ENCODE results near the gene TMPRSS2.

DNA sequence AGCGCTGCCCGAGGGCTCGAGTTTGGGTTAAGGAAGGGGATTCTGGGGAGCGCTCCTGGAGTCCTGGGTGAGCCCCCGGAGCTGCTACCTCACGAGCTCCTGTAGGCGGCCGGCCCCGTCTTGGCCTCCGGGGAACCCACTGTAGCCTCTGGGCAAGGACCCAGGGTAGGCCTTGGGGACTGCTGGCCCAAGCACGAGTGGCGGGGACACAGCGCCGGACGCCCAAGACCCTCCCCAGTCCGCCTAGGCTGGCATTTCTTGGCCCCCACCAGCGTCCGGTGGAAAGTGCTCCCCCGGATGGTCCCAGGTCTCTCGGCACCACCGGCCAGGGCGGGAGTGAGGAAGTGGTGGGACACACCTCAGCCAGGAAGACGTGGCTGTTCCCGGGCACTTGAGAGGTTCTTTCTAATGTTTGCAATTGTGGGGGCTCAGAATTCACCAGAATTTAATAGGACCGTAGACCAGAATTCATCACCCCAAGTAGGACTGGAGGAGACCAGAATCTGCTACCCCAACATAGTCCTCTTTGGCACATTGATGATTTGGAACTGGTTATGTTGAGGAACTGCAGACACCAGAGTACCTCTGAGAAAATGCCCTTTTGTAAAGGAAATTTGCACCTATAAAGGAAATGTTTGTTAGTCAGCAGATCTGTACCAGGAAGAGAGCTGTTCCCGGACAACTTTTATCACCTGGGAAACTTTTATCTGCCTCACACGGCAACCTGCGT is 622 bp upstream of the TMPRSS2 start:
- TF ChIP-seq, protein P1, sequence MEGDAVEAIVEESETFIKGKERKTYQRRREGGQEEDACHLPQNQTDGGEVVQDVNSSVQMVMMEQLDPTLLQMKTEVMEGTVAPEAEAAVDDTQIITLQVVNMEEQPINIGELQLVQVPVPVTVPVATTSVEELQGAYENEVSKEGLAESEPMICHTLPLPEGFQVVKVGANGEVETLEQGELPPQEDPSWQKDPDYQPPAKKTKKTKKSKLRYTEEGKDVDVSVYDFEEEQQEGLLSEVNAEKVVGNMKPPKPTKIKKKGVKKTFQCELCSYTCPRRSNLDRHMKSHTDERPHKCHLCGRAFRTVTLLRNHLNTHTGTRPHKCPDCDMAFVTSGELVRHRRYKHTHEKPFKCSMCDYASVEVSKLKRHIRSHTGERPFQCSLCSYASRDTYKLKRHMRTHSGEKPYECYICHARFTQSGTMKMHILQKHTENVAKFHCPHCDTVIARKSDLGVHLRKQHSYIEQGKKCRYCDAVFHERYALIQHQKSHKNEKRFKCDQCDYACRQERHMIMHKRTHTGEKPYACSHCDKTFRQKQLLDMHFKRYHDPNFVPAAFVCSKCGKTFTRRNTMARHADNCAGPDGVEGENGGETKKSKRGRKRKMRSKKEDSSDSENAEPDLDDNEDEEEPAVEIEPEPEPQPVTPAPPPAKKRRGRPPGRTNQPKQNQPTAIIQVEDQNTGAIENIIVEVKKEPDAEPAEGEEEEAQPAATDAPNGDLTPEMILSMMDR (IDR thresholded peaks at IDR 0.05) = no peak
- no peak for TF ChIP-seq POLR2A (IDR thresholded peaks at IDR 0.05)

All from heart left ventricle (tissue), 13 donors.